NT2/D1 (cell line): Measurements from ENCODE around the gene JTB.

Experiments used
- DNase-seq: peaks from one replicate; pipeline ENCODE4 v3.0.0-alpha.2; 2011; ENCODE audit warnings: low read depth, low spot score
- H3K27me3 ChIP-seq: 2 replicates; pipeline ENCODE4 v1.6.0; 2011; ENCODE audit warnings: mild to moderate bottlenecking; ENCODE audit not compliant: insufficient read length, insufficient read depth
- H3K36me3 ChIP-seq: 2 replicates; pipeline ENCODE4 v1.6.1; 2011; ENCODE audit warnings: mild to moderate bottlenecking, low read length, mixed read lengths; ENCODE audit not compliant: insufficient read depth, insufficient read length
- H3K4me1 ChIP-seq: 2 replicates; pipeline ENCODE4 v1.5.1; 2011; ENCODE audit not compliant: insufficient read depth, insufficient read length
- H3K4me3 ChIP-seq: 2 replicates; pipeline ENCODE4 v1.5.1; 2011; ENCODE audit warnings: low read depth; ENCODE audit not compliant: insufficient read length
- H3K9ac ChIP-seq: 2 replicates; pipeline ENCODE4 v1.6.0; 2011; ENCODE audit warnings: low read depth; ENCODE audit not compliant: insufficient read length
- H3K9me3 ChIP-seq: 2 replicates; pipeline ENCODE4 v1.5.1; 2011; ENCODE audit warnings: mild to moderate bottlenecking, low read length; ENCODE audit not compliant: insufficient read depth
- SUZ12 ChIP-seq: IDR thresholded peaks from 2 replicates; pipeline ENCODE4 v1.6.1; 2011; ENCODE audit not compliant: insufficient read length, insufficient read depth; ENCODE audit errors: extremely low read depth
- YY1 ChIP-seq: IDR thresholded peaks from 2 replicates; pipeline ENCODE4 v1.6.1; 2011; ENCODE audit not compliant: insufficient read length, insufficient read depth
- ZNF274 ChIP-seq: IDR thresholded peaks from 2 replicates; pipeline ENCODE4 v1.6.1; 2011; ENCODE audit warnings: mild to moderate bottlenecking, low read depth, low read length

Gene JTB

GRCh38 chr1:153944005-153944826, 33.3 kb downstream of the JTB start:
- Histone ChIP-seq H3K27me3 (no peaks in the 10 kb centered on the region), H3K9me3 (no peaks in the 10 kb centered on the region), H3K4me3 (no peak overlapping the region), H3K9ac (no peak overlapping the region), H3K36me3 (peaks cover 82% of the 10 kb centered on the region), H3K4me1 (peaks cover 20% of the 10 kb centered on the region)
- TF ChIP-seq SUZ12 = no peak
- no peak for TF ChIP-seq YY1
- TF ChIP-seq ZNF274 = no peak
- DNase-seq = no peak

GRCh38 chr1:153942766-153943549, 34.5 kb downstream of the JTB start:
- no peak for DNase-seq
- Histone ChIP-seq H3K27me3 (no peaks in the 10 kb centered on the region), H3K9me3 (no peaks in the 10 kb centered on the region), H3K4me3 (no peak overlapping the region), H3K36me3 (peaks cover 77% of the 10 kb centered on the region), H3K9ac (no peak overlapping the region), H3K4me1 (peaks cover 17% of the 10 kb centered on the region)
- TF ChIP-seq SUZ12 (no peak), ZNF274 (no peak), YY1 (no peak)

DNA sequence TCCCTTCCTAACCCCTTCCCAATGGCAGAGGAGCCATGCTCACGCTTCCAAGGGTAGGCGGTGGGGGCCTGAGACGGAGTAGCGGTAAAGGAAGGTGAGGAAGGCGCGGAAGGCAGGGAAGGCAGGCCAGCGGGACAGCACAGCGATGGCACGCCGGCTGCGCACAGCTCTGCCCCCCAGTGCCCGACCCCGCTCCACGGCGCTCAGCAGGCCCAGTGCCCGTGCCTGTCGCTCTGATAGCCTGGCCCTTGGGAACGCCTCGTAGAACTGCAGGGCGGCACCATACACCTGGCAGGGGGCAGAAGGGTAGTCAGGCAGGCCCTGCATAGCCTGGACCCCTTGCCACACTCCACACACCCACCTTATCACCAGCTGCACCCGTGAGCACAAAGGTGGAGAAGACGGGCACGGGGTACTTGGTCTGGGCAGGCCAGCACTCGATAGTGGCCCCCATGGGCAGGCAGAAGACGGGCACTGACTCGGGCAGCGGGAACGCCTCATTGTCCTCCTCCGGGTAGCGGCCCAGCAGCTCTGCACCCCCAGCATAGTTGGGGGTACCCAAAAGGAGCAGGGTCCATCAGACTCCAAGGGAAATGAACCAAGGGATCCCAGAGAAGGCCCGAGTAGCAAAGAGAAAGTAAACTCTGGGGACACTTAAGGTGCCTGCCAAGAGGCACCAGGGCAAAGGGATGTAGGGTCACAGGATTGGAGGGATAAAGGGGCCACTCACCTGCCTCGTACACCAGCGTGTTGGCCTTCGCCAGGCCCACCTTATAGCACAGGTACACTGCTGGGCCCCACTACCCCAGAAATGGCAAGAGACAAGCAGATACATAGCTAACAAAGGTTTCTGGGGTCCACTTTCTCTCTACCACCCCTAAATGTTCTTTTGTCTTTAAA, 35.4 kb downstream of the JTB start:
- no peaks in the 10 kb centered on the region for H3K27me3 ChIP-seq
- H3K4me3 ChIP-seq = no peak overlapping the region
- H3K36me3 ChIP-seq = peaks cover 77% of the 10 kb centered on the region
- H3K9ac ChIP-seq = no peak overlapping the region
- no peaks in the 10 kb centered on the region for H3K9me3 ChIP-seq
- no peak for DNase-seq
- peaks cover 9% of the 10 kb centered on the region for H3K4me1 ChIP-seq
- TF ChIP-seq YY1 (no peak), SUZ12 (no peak), ZNF274 (no peak)

GRCh38 chr1:153940756-153941155, 36.7 kb downstream of the JTB start:
- Histone ChIP-seq H3K4me1 (peaks cover 5% of the 10 kb centered on the region), H3K9ac (no peak overlapping the region), H3K9me3 (no peaks in the 10 kb centered on the region), H3K27me3 (no peaks in the 10 kb centered on the region), H3K4me3 (no peak overlapping the region), H3K36me3 (peaks cover 87% of the 10 kb centered on the region)
- TF ChIP-seq SUZ12 (no peak), YY1 (no peak), ZNF274 (no peak)
- no peak for DNase-seq

- Histone ChIP-seq H3K27me3 (no peaks in the 10 kb centered on the region), H3K4me1 (no peaks in the 10 kb centered on the region), H3K9ac (no peak overlapping the region), H3K36me3 (peaks cover 90% of the 10 kb centered on the region), H3K4me3 (no peak overlapping the region), H3K9me3 (no peaks in the 10 kb centered on the region)
- DNase-seq = no peak
- no peak for TF ChIP-seq SUZ12
- no peak for TF ChIP-seq YY1
- TF ChIP-seq ZNF274 = no peak
Measured at GRCh38 chr1:153939476-153939875, 38.0 kb downstream of the JTB start.

- no peak overlapping the region for H3K4me3 ChIP-seq
- no peaks in the 10 kb centered on the region for H3K4me1 ChIP-seq
- H3K27me3 ChIP-seq = no peaks in the 10 kb centered on the region
- TF ChIP-seq YY1 (no peak), ZNF274 (no peak)
- no peak overlapping the region for H3K9ac ChIP-seq
- no peaks in the 10 kb centered on the region for H3K9me3 ChIP-seq
- peaks cover 89% of the 10 kb centered on the region for H3K36me3 ChIP-seq
- no peak for DNase-seq
Measured at GRCh38 chr1:153938996-153939395, 38.5 kb downstream of the JTB start.
